WTC11 (cell line): ENCODE results near the gene SLC44A1. TPM values are rescaled to one million over a fixed set of nuclear protein-coding genes. Genes with fewer than 3 reads are reported as not detected.

Source experiments
- ATAC-seq: fragments of 200-7000 bp; cut with Tn5 transposase; 2 replicates; pipeline ENCODE4 v1.10.0; 2021; ENCODE audit warnings: mild to moderate bottlenecking, moderate library complexity
- CTCF ChIA-PET: fragments of 300-600 bp; sonication (Branson Sonifier 250); formaldehyde crosslinking; loops from one replicate; lab custom pipeline; 2021; ENCODE audit warnings: antibody characterized with exemption; lab: Charles Lee
- POLR2A ChIA-PET: fragments of 350-600 bp; sonication (Branson Sonifier 250); formaldehyde crosslinking; loops from one replicate; lab custom pipeline; 2021; ENCODE audit warnings: antibody characterized with exemption; lab: Charles Lee
- DNase-seq: peaks from one replicate; pipeline ENCODE4 v3.0.0; 2021; ENCODE audit warnings: low spot score
- H3K27ac Mint-ChIP-seq: 2 replicates; pipeline ENCODE4 v1.8.0; 2021; ENCODE audit warnings: mixed read lengths
- H3K27me3 Mint-ChIP-seq: 2 replicates; pipeline ENCODE4 v1.8.0; 2021; ENCODE audit warnings: low read depth, mild to moderate bottlenecking, moderate library complexity, mixed read lengths
- H3K36me3 Mint-ChIP-seq: 2 replicates; pipeline ENCODE4 v1.8.0; 2021; ENCODE audit warnings: mixed read lengths
- H3K4me1 Mint-ChIP-seq: 2 replicates; pipeline ENCODE4 v1.8.0; 2022; ENCODE audit warnings: mixed read lengths
- H3K4me3 Mint-ChIP-seq: 2 replicates; pipeline ENCODE4 v1.8.0; 2021; ENCODE audit warnings: mild to moderate bottlenecking, moderate library complexity, mixed read lengths
- H3K9me3 Mint-ChIP-seq: 2 replicates; pipeline ENCODE4 v1.8.0; 2021; ENCODE audit warnings: mixed read lengths
- CBFB ChIP-seq: sonication (generic); formaldehyde crosslinking; IDR thresholded peaks from 2 replicates; pipeline ENCODE4 v1.8.1; 2022; ENCODE audit warnings: mild to moderate bottlenecking, low read depth, missing genetic modification reagents
- CREB1 ChIP-seq: sonication (generic); formaldehyde crosslinking; IDR thresholded peaks from 2 replicates; pipeline ENCODE4 v1.8.0; 2023; ENCODE audit warnings: mild to moderate bottlenecking, missing genetic modification reagents
- CREM ChIP-seq: sonication (generic); formaldehyde crosslinking; IDR thresholded peaks from 2 replicates; pipeline ENCODE4 v1.8.1; 2022; ENCODE audit warnings: mild to moderate bottlenecking, missing genetic modification reagents, moderate library complexity
- ELF4 ChIP-seq: sonication (generic); formaldehyde crosslinking; IDR thresholded peaks from 2 replicates; pipeline ENCODE4 v1.8.1; 2022; ENCODE audit warnings: low read depth, mild to moderate bottlenecking, moderate library complexity, missing genetic modification reagents
- FOXK1 ChIP-seq: sonication (generic); formaldehyde crosslinking; IDR thresholded peaks from 2 replicates; pipeline ENCODE4 v1.8.0; 2022; ENCODE audit warnings: mild to moderate bottlenecking, moderate library complexity, missing genetic modification reagents
- NR1H2 ChIP-seq: sonication (generic); formaldehyde crosslinking; IDR thresholded peaks from 2 replicates; pipeline ENCODE4 v1.9.0; 2021; ENCODE audit warnings: mild to moderate bottlenecking, moderate library complexity, missing genetic modification reagents
- OVOL2 ChIP-seq: fragments of 250-450 bp; sonication (Bioruptor Pico); IDR thresholded peaks from 2 replicates; pipeline ENCODE4 v1.9.0; 2021; ENCODE audit warnings: mild to moderate bottlenecking, borderline replicate concordance
- RORB ChIP-seq: fragments of 250-450 bp; sonication (Bioruptor Pico); IDR thresholded peaks from 2 replicates; pipeline ENCODE4 v1.9.0; 2021; ENCODE audit warnings: mild to moderate bottlenecking
- SMAD3 ChIP-seq: sonication (generic); formaldehyde crosslinking; IDR thresholded peaks from 2 replicates; pipeline ENCODE4 v1.8.0; 2022; ENCODE audit warnings: missing genetic modification reagents, mild to moderate bottlenecking, borderline replicate concordance
- TEAD1 ChIP-seq: sonication (generic); formaldehyde crosslinking; IDR thresholded peaks from 2 replicates; pipeline ENCODE4 v1.8.0; 2022; ENCODE audit warnings: mild to moderate bottlenecking, missing genetic modification reagents
- TEAD4 ChIP-seq: sonication (generic); formaldehyde crosslinking; IDR thresholded peaks from 2 replicates; pipeline ENCODE4 v1.8.0; 2022; ENCODE audit warnings: mild to moderate bottlenecking, missing genetic modification reagents
- TP53 ChIP-seq: sonication (generic); formaldehyde crosslinking; IDR thresholded peaks from 2 replicates; pipeline ENCODE4 v1.8.1; 2023; ENCODE audit warnings: mild to moderate bottlenecking, missing genetic modification reagents
- ZBTB21 ChIP-seq: sonication (generic); formaldehyde crosslinking; IDR thresholded peaks from 2 replicates; pipeline ENCODE4 v1.8.1; 2023; ENCODE audit warnings: mild to moderate bottlenecking, missing genetic modification reagents, borderline replicate concordance
- ZNF121 ChIP-seq: sonication (generic); formaldehyde crosslinking; IDR thresholded peaks from 2 replicates; pipeline ENCODE4 v1.8.0; 2023; ENCODE audit warnings: missing genetic modification reagents
- ZNF317 ChIP-seq: sonication (generic); formaldehyde crosslinking; IDR thresholded peaks from 2 replicates; pipeline ENCODE4 v1.8.1; 2023; ENCODE audit warnings: low read depth, mild to moderate bottlenecking, moderate library complexity, missing genetic modification reagents, borderline replicate concordance
- ZNF396 ChIP-seq: fragments of 250-450 bp; sonication (Bioruptor Pico); IDR thresholded peaks from 2 replicates; pipeline ENCODE4 v1.8.0; 2021; ENCODE audit warnings: mild to moderate bottlenecking, moderate library complexity, borderline replicate concordance
- total RNA-seq: library from RNA; stranded (reverse); gene quantifications from 3 replicates; pipeline ENCODE4 v1.2.3, GENCODE V29; 2021
- TF ChIP-seq, protein P1 (sequence below): fragments of 250-450 bp; sonication (Bioruptor Pico); IDR thresholded peaks from 2 replicates; pipeline ENCODE4 v1.8.0; 2021; ENCODE audit warnings: mild to moderate bottlenecking
- TF ChIP-seq, protein P2 (sequence below): sonication (generic); formaldehyde crosslinking; IDR thresholded peaks from 2 replicates; pipeline ENCODE4 v1.8.1; 2022; ENCODE audit warnings: mild to moderate bottlenecking, missing genetic modification reagents, moderate library complexity, borderline replicate concordance
- TF ChIP-seq, protein P3 (sequence below): sonication (generic); formaldehyde crosslinking; IDR thresholded peaks from 2 replicates; pipeline ENCODE4 v1.8.0; 2022; ENCODE audit warnings: missing genetic modification reagents
- TF ChIP-seq, protein P4 (sequence below): sonication (generic); formaldehyde crosslinking; IDR thresholded peaks from 2 replicates; pipeline ENCODE4 v1.8.1; 2022; ENCODE audit warnings: low read depth, mild to moderate bottlenecking, moderate library complexity, missing genetic modification reagents, borderline replicate concordance
- TF ChIP-seq, protein P5 (sequence below): sonication (generic); formaldehyde crosslinking; conservative IDR thresholded peaks from 2 replicates; pipeline ENCODE4 v1.8.1; 2023; ENCODE audit warnings: mild to moderate bottlenecking, low read depth, missing genetic modification reagents, moderate library complexity
- TF ChIP-seq, protein P6 (sequence below): sonication (generic); formaldehyde crosslinking; IDR thresholded peaks from 2 replicates; pipeline ENCODE4 v1.8.1; 2023; ENCODE audit warnings: mild to moderate bottlenecking, missing genetic modification reagents, moderate library complexity

The SLC44A1 gene
- total RNA-seq, 1 experiment from 2014 or later: 48.9 TPM

DNA sequence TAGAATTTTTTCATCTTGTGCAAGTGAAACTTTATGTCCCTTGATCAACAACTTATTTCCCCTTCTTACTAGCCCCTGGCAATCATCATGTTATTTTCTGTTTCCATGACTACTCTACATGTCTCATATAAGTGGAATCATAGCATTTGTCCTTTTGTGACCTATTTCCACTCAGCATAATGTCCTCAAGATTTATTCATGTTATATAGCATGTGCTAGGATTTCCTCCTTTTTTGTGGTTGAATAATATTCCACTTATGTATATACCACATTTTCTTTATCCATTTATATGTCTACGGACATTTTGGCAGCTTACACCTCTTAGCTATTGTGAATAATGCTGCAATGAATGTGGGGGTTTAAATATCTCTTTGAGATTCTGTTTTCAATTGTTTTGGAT is 224.4 kb downstream of the SLC44A1 start (continued):
- TF ChIP-seq SMAD3 (CRISPR knock-in tag) (no peak), CREB1 (CRISPR knock-in tag) (no peak), ZNF317 (CRISPR knock-in tag) (no peak), TEAD4 (CRISPR knock-in tag) (no peak), ELF4 (CRISPR knock-in tag) (no peak)
- TF ChIP-seq, all 79 proteins: peak for 0

DNA sequence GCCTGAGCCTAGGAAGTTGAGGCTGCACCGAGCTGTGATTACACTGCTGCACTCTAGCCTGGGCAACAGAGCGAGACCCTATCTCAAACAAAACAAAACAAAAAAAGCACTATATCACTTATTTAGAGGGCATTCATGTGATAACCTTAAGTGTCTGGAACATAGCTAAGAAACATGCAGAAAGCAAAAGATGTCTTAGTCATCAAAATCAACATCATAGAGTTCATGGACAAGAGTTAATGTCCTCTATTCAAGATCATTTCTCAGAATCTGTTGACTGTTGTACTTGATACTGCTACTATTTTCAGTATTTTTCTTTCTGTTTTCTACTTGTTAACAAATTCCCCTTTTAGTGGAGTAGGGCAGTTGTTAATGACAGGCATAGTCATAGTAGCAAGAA is 228.8 kb downstream of the SLC44A1 start:
- Mint-ChIP-seq H3K27ac (no peak overlapping the region), H3K36me3 (peaks cover 15% of the 10 kb centered on the region), H3K9me3 (peaks cover 3% of the 10 kb centered on the region; the same call in 1 of the 2 replicates), H3K27me3 (no peaks in the 10 kb centered on the region), H3K4me1 (no peaks in the 10 kb centered on the region), H3K4me3 (no peak overlapping the region)
- POLR2A ChIA-PET: no interaction called here
- no peak for ATAC-seq
- TF ChIP-seq CREB1 (CRISPR knock-in tag): no peak
- TF ChIP-seq TP53: no peak
- 0 out of 2 replicates have a peak, but pooled peaks have one; percentile 16 for TF ChIP-seq ZNF121 (CRISPR knock-in tag)
- DNase-seq: no peak
- CTCF ChIA-PET: no interaction called here

DNA sequence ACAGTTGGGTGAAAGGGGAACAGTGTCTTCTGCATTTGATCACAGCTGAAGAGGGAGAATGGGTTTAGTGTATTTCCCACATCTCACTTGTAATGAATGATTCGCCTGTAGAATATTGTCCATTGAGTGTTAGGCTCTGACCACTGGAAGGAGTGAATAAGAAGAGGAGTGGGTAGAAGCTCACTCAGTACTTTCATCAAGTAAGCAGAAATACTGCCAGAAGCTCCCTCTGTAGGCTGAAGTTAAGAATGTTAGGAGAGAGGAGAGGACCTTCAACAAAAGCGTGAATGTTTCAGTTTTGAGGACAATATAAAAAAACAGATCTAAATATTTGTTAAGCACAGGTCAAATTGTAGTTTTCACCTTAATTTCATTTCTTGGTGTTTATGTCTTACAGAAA is 230.9 kb downstream of the SLC44A1 start:
- H3K4me1 Mint-ChIP-seq: no peaks in the 10 kb centered on the region
- CTCF ChIA-PET: interaction anchor here (0.7 to 1.1 kb wide), 10 partner anchors 9 to 239 kb away, joined by 3 to 9 read pairs (median 3); partner anchors contain the start of gene FSD1L
- no peaks in the 10 kb centered on the region for H3K27me3 Mint-ChIP-seq
- DNase-seq: no peak
- H3K27ac Mint-ChIP-seq: no peak overlapping the region
- H3K4me3 Mint-ChIP-seq: no peak overlapping the region
- H3K36me3 Mint-ChIP-seq: 0 out of 2 replicates have a peak, but pooled peaks cover 4% of the 10 kb centered on the region
- ATAC-seq: peak; percentile 96
- POLR2A ChIA-PET: no interaction called here
- H3K9me3 Mint-ChIP-seq: no peaks in the 10 kb centered on the region
- TF ChIP-seq ZBTB21 (CRISPR knock-in tag): no peak
- TF ChIP-seq, protein P1, sequence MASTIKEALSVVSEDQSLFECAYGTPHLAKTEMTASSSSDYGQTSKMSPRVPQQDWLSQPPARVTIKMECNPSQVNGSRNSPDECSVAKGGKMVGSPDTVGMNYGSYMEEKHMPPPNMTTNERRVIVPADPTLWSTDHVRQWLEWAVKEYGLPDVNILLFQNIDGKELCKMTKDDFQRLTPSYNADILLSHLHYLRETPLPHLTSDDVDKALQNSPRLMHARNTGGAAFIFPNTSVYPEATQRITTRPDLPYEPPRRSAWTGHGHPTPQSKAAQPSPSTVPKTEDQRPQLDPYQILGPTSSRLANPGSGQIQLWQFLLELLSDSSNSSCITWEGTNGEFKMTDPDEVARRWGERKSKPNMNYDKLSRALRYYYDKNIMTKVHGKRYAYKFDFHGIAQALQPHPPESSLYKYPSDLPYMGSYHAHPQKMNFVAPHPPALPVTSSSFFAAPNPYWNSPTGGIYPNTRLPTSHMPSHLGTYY: no peak
- no peak for TF ChIP-seq ELF4 (CRISPR knock-in tag)
- no peak for TF ChIP-seq CBFB (CRISPR knock-in tag)
- TF ChIP-seq, protein P2, sequence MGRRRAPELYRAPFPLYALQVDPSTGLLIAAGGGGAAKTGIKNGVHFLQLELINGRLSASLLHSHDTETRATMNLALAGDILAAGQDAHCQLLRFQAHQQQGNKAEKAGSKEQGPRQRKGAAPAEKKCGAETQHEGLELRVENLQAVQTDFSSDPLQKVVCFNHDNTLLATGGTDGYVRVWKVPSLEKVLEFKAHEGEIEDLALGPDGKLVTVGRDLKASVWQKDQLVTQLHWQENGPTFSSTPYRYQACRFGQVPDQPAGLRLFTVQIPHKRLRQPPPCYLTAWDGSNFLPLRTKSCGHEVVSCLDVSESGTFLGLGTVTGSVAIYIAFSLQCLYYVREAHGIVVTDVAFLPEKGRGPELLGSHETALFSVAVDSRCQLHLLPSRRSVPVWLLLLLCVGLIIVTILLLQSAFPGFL: no peak
- TF ChIP-seq RORB: no peak
- no peak for TF ChIP-seq CREM
- no peak for TF ChIP-seq ZNF396 (CRISPR knock-in tag)
- TF ChIP-seq FOXK1: no peak
- no peak for TF ChIP-seq NR1H2 (CRISPR knock-in tag)
- TF ChIP-seq, protein P3, sequence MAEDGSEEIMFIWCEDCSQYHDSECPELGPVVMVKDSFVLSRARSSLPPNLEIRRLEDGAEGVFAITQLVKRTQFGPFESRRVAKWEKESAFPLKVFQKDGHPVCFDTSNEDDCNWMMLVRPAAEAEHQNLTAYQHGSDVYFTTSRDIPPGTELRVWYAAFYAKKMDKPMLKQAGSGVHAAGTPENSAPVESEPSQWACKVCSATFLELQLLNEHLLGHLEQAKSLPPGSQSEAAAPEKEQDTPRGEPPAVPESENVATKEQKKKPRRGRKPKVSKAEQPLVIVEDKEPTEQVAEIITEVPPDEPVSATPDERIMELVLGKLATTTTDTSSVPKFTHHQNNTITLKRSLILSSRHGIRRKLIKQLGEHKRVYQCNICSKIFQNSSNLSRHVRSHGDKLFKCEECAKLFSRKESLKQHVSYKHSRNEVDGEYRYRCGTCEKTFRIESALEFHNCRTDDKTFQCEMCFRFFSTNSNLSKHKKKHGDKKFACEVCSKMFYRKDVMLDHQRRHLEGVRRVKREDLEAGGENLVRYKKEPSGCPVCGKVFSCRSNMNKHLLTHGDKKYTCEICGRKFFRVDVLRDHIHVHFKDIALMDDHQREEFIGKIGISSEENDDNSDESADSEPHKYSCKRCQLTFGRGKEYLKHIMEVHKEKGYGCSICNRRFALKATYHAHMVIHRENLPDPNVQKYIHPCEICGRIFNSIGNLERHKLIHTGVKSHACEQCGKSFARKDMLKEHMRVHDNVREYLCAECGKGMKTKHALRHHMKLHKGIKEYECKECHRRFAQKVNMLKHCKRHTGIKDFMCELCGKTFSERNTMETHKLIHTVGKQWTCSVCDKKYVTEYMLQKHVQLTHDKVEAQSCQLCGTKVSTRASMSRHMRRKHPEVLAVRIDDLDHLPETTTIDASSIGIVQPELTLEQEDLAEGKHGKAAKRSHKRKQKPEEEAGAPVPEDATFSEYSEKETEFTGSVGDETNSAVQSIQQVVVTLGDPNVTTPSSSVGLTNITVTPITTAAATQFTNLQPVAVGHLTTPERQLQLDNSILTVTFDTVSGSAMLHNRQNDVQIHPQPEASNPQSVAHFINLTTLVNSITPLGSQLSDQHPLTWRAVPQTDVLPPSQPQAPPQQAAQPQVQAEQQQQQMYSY (CRISPR knock-in tag): no peak
- no peak for TF ChIP-seq TEAD1 (CRISPR knock-in tag)
- TF ChIP-seq, protein P4, sequence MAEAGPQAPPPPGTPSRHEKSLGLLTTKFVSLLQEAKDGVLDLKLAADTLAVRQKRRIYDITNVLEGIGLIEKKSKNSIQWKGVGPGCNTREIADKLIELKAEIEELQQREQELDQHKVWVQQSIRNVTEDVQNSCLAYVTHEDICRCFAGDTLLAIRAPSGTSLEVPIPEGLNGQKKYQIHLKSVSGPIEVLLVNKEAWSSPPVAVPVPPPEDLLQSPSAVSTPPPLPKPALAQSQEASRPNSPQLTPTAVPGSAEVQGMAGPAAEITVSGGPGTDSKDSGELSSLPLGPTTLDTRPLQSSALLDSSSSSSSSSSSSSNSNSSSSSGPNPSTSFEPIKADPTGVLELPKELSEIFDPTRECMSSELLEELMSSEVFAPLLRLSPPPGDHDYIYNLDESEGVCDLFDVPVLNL (CRISPR knock-in tag): no peak
- TF ChIP-seq, protein P5, sequence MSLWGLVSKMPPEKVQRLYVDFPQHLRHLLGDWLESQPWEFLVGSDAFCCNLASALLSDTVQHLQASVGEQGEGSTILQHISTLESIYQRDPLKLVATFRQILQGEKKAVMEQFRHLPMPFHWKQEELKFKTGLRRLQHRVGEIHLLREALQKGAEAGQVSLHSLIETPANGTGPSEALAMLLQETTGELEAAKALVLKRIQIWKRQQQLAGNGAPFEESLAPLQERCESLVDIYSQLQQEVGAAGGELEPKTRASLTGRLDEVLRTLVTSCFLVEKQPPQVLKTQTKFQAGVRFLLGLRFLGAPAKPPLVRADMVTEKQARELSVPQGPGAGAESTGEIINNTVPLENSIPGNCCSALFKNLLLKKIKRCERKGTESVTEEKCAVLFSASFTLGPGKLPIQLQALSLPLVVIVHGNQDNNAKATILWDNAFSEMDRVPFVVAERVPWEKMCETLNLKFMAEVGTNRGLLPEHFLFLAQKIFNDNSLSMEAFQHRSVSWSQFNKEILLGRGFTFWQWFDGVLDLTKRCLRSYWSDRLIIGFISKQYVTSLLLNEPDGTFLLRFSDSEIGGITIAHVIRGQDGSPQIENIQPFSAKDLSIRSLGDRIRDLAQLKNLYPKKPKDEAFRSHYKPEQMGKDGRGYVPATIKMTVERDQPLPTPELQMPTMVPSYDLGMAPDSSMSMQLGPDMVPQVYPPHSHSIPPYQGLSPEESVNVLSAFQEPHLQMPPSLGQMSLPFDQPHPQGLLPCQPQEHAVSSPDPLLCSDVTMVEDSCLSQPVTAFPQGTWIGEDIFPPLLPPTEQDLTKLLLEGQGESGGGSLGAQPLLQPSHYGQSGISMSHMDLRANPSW (CRISPR knock-in tag): no peak
- TF ChIP-seq, protein P6, sequence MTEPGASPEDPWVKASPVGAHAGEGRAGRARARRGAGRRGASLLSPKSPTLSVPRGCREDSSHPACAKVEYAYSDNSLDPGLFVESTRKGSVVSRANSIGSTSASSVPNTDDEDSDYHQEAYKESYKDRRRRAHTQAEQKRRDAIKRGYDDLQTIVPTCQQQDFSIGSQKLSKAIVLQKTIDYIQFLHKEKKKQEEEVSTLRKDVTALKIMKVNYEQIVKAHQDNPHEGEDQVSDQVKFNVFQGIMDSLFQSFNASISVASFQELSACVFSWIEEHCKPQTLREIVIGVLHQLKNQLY (CRISPR knock-in tag): no peak
- no peak for TF ChIP-seq OVOL2 (CRISPR knock-in tag)
